IMR-90 (cell line): ENCODE data around the gene LRRC8E. TPM values are rescaled to one million over a fixed set of nuclear protein-coding genes. Genes with fewer than 3 reads are reported as not detected.

Experiments
- ATAC-seq: fragments of 200-7000 bp; cut with Tn5 transposase; 2 replicates; pipeline ENCODE4 v1.9.1; 2020; ENCODE audit warnings: low read depth, mild to moderate bottlenecking, moderate library complexity
- BruUV-seq: library from RNA; stranded (reverse); fragments of 400-500 nt; replicated peaks from 2 replicates; lab custom pipeline; 2021; lab: Mats Ljungman, UMichigan
- CTCF ChIA-PET: fragments of 300-600 bp; formaldehyde crosslinking; extraction: SDS; loops from one replicate; lab custom pipeline; 2021; ENCODE audit warnings: antibody characterized with exemption; lab: Yijun Ruan, JAX
- POLR2A ChIA-PET: fragments of 300-600 bp; sonication (Branson Sonifier 250); formaldehyde crosslinking; loops from one replicate; lab custom pipeline; 2022; ENCODE audit warnings: antibody characterized with exemption; ENCODE audit not compliant: unreplicated experiment; lab: Charles Lee
- DNase-seq: peaks from one replicate; pipeline ENCODE4 v3.0.0; 2013
- H2AFZ ChIP-seq: replicated peaks from 2 replicates; pipeline ENCODE3; 2013; ENCODE audit warnings: low read length, mild to moderate bottlenecking; ENCODE audit not compliant: poor library complexity
- H2AK5ac ChIP-seq: 2 replicates; pipeline ENCODE4 v1.6.1; 2013; ENCODE audit warnings: low read depth, low read length, inconsistent platforms
- H2AK9ac ChIP-seq: replicated peaks from 2 replicates; pipeline ENCODE3; 2013; ENCODE audit warnings: mild to moderate bottlenecking, low read depth, low read length, moderate library complexity; ENCODE audit not compliant: poor library complexity
- H2BK120ac ChIP-seq: 2 replicates; pipeline ENCODE4 v1.6.1; 2013; ENCODE audit warnings: low read depth, low read length, inconsistent platforms
- H2BK15ac ChIP-seq: 3 replicates; pipeline ENCODE4 v1.6.1; 2013; ENCODE audit warnings: low read depth, low read length, inconsistent platforms
- H2BK20ac ChIP-seq: 2 replicates; pipeline ENCODE4 v1.6.1; 2013; ENCODE audit warnings: low read depth, mild to moderate bottlenecking, inconsistent platforms, low read length, moderate library complexity
- H2BK5ac ChIP-seq: 2 replicates; pipeline ENCODE4 v1.6.1; 2013; ENCODE audit warnings: mild to moderate bottlenecking, low read depth, low read length, inconsistent platforms; ENCODE audit not compliant: poor library complexity, severe bottlenecking
- H3K14ac ChIP-seq: replicated peaks from 2 replicates; pipeline ENCODE4 v1.6.1; 2013; ENCODE audit warnings: low read depth, low read length, inconsistent platforms
- H3K18ac ChIP-seq: 2 replicates; pipeline ENCODE4 v1.6.1; 2013; ENCODE audit warnings: low read depth, low read length, control low read depth
- H3K23ac ChIP-seq: 2 replicates; pipeline ENCODE4 v1.6.1; 2013; ENCODE audit warnings: low read depth, low read length, inconsistent platforms
- H3K27ac ChIP-seq: 2 replicates; pipeline ENCODE4 v1.5.1; 2013; ENCODE audit warnings: mild to moderate bottlenecking, control low read depth, low read length; ENCODE audit not compliant: insufficient read depth
- H3K27me3 ChIP-seq: 2 replicates; pipeline ENCODE4 v1.6.1; 2013; ENCODE audit warnings: low read length; ENCODE audit not compliant: control insufficient read depth, insufficient read depth
- H3K36me3 ChIP-seq: 2 replicates; pipeline ENCODE4 v1.6.1; 2013; ENCODE audit warnings: low read length, mixed read lengths; ENCODE audit not compliant: control insufficient read depth, insufficient read depth
- H3K4ac ChIP-seq: 2 replicates; pipeline ENCODE4 v1.6.1; 2013; ENCODE audit warnings: low read depth, low read length, inconsistent platforms
- H3K4me1 ChIP-seq: 2 replicates; pipeline ENCODE4 v1.6.1; 2013; ENCODE audit warnings: low read length, mixed read lengths; ENCODE audit not compliant: control insufficient read depth, insufficient read depth
- H3K4me2 ChIP-seq: 2 replicates; pipeline ENCODE4 v1.6.1; 2013; ENCODE audit warnings: low read depth, mild to moderate bottlenecking, control low read depth, low read length, moderate library complexity
- H3K4me3 ChIP-seq: 2 replicates; pipeline ENCODE4 v1.5.1; 2013; ENCODE audit warnings: low read depth, mild to moderate bottlenecking, control low read depth, low read length, moderate library complexity; ENCODE audit not compliant: insufficient read depth
- H3K56ac ChIP-seq: 2 replicates; pipeline ENCODE4 v1.6.1; 2013; ENCODE audit warnings: low read length, inconsistent platforms; ENCODE audit not compliant: insufficient read depth; ENCODE audit errors: extremely low read depth
- H3K79me1 ChIP-seq, 2 experiments: 2 replicates each; pipeline ENCODE4 v1.6.1; 2013; ENCODE audit warnings: low read length in 2 of 2, inconsistent platforms in 1 of 2, low read depth in 1 of 2
- H3K9ac ChIP-seq: 2 replicates; pipeline ENCODE4 v1.6.1; 2013; ENCODE audit warnings: low read depth, low read length, control low read depth
- H3K9me1 ChIP-seq: 2 replicates; pipeline ENCODE4 v1.6.1; 2013; ENCODE audit warnings: low read length, inconsistent platforms; ENCODE audit not compliant: insufficient read depth
- H3K9me3 ChIP-seq: 2 replicates; pipeline ENCODE4 v1.6.1; 2013; ENCODE audit warnings: low read length; ENCODE audit not compliant: control insufficient read depth, insufficient read depth
- H4K20me1 ChIP-seq: 2 replicates; pipeline ENCODE4 v1.6.1; 2013; ENCODE audit warnings: low read length, inconsistent platforms; ENCODE audit not compliant: insufficient read depth
- H4K5ac ChIP-seq: 2 replicates; pipeline ENCODE4 v1.6.1; 2013; ENCODE audit warnings: mild to moderate bottlenecking, low read depth, low read length, control low read depth
- H4K8ac ChIP-seq, 2 experiments: 2 replicates each; pipeline ENCODE4 v1.6.1; 2013; ENCODE audit warnings: low read depth in 2 of 2, low read length in 2 of 2, control low read depth in 1 of 2, inconsistent platforms in 1 of 2
- H4K91ac ChIP-seq: 2 replicates; pipeline ENCODE4 v1.6.1; 2013; ENCODE audit warnings: low read depth, low read length, inconsistent platforms; ENCODE audit not compliant: insufficient read depth
- BHLHE40 ChIP-seq: fragments of 150-350 bp; IDR thresholded peaks from 2 replicates; pipeline ENCODE4 v1.6.1; 2016; ENCODE audit warnings: mild to moderate bottlenecking, low read depth, low read length
- CEBPB ChIP-seq: IDR thresholded peaks from 2 replicates; pipeline ENCODE4 v1.6.1; 2012; ENCODE audit warnings: low read depth, low read length, improper control_type of control experiment
- CHD1 ChIP-seq: IDR thresholded peaks from 2 replicates; pipeline ENCODE4 v1.6.1; 2012; ENCODE audit warnings: low read depth, low read length, improper control_type of control experiment
- CTCF ChIP-seq: conservative IDR thresholded peaks from 2 replicates; pipeline ENCODE4 v1.5.1; 2012; ENCODE audit warnings: mild to moderate bottlenecking, low read depth, low read length, improper control_type of control experiment
- ELK1 ChIP-seq: fragments of 150-350 bp; IDR thresholded peaks from 2 replicates; pipeline ENCODE4 v1.6.1; 2016; ENCODE audit warnings: low read depth, mild to moderate bottlenecking, low read length, moderate library complexity, borderline replicate concordance
- FOS ChIP-seq: fragments of 150-350 bp; IDR thresholded peaks from 2 replicates; pipeline ENCODE4 v1.6.1; 2016; ENCODE audit warnings: low read depth, low read length
- MAZ ChIP-seq: IDR thresholded peaks from 2 replicates; pipeline ENCODE4 v1.6.1; 2012; ENCODE audit warnings: low read depth, mild to moderate bottlenecking, low read length, improper control_type of control experiment, moderate library complexity, borderline replicate concordance
- NFE2L2 ChIP-seq: fragments of 150-350 bp; IDR thresholded peaks from 2 replicates; pipeline ENCODE4 v1.6.1; 2016; ENCODE audit warnings: low read depth, mild to moderate bottlenecking, low read length
- POLR2A ChIP-seq: IDR thresholded peaks from 2 replicates; pipeline ENCODE4 v1.6.1; 2012; ENCODE audit warnings: mild to moderate bottlenecking, low read depth, low read length
- RCOR1 ChIP-seq: IDR thresholded peaks from 2 replicates; pipeline ENCODE4 v1.6.1; 2012; ENCODE audit warnings: mild to moderate bottlenecking, low read length, improper control_type of control experiment; ENCODE audit not compliant: insufficient replicate concordance
- RFX5 ChIP-seq: IDR thresholded peaks from 2 replicates; pipeline ENCODE4 v1.8.0; 2012; ENCODE audit warnings: low read depth, mild to moderate bottlenecking, low read length, moderate library complexity
- SMC3 ChIP-seq: fragments of 150-350 bp; IDR thresholded peaks from 2 replicates; pipeline ENCODE4 v1.6.1; 2016; ENCODE audit warnings: low read depth, mild to moderate bottlenecking, antibody characterized with exemption, low read length, moderate library complexity
- USF2 ChIP-seq: fragments of 150-350 bp; IDR thresholded peaks from 2 replicates; pipeline ENCODE4 v1.6.1; 2017; ENCODE audit warnings: mild to moderate bottlenecking, antibody characterized with exemption, low read length, low read depth
- WGBS, 2 experiments: methylation state at CpG; one replicate each; pipeline versions ENCODE4 v1.1.5 to v1.1.7; 2013; ENCODE audit warnings: missing lambda C conversion rate in 2 of 2; ENCODE audit not compliant: insufficient read length in 1 of 2; ENCODE audit errors: extremely low coverage in 2 of 2; 5-methylcytosine and 5-hydroxymethylcytosine counted together
- dilution Hi-C: fragments of 300-500 bp; cut with HindIII; formaldehyde crosslinking; loops from one replicate; pipeline ENCODE4 v1.14.3; 2018; ENCODE audit warnings: low sequenced_read_pairs; ENCODE audit not compliant: unreplicated experiment
- in situ Hi-C: fragments of 300-500 bp; cut with MboI; formaldehyde crosslinking; loops from 3 replicates; pipeline ENCODE4 v1.14.3; 2019; ENCODE audit warnings: low sequenced_read_pairs, inconsistent platforms, mixed read lengths
- intact Hi-C: fragments of 100-400 bp; cut with micrococcal nuclease; formaldehyde crosslinking; loops from 2 replicates; pipeline ENCODE4 v1.10.0; 2022
- polyA plus RNA-seq, 3 experiments: library from polyadenylated mRNA; depleted of rRNA; stranded (reverse); fragments of >200 nt; gene quantifications; 2 replicates each; pipeline ENCODE4 v1.2.3, GENCODE V29; 2012; ENCODE audit warnings: low replicate concordance in 1 of 3
- total RNA-seq: library from RNA; depleted of rRNA; stranded (reverse); fragments of >200 nt; gene quantifications from 2 replicates; pipeline ENCODE4 v1.2.3, GENCODE V29; 2012

The LRRC8E gene
- total and polyA plus RNA-seq, 2 of the 4 experiments (the other 2 are of a cell fraction): 6.4 to 7.2 TPM

GRCh38 chr19:7905268-7905667 lies 17.0 kb downstream of the LRRC8E start:
- Histone ChIP-seq H2BK15ac (no peak overlapping the region), H3K9me1 (peaks cover 11% of the 10 kb centered on the region), H2BK5ac (no peak overlapping the region), H3K14ac (no peak overlapping the region), H2BK20ac (no peak overlapping the region), H4K20me1 (peaks cover 50% of the 10 kb centered on the region), H3K23ac (peak overlapping the region; percentile 8), H2AFZ (no peak overlapping the region), H2AK5ac (peak overlapping the region; percentile 33; the same call in 1 of the 2 replicates), H3K18ac (no peak overlapping the region), H3K27me3 (no peaks in the 10 kb centered on the region), H3K79me1 (peaks cover 14 to 50% of the 10 kb centered on the region in 2 experiments; a peak in 3 of 4 replicates), H3K4me3 (no peak overlapping the region), H4K5ac (no peak overlapping the region), H4K8ac (no peak overlapping the region), H3K4ac (no peak overlapping the region), H3K27ac (no peak overlapping the region), H4K91ac (no peak overlapping the region), H3K56ac (no peak overlapping the region; the same call in 1 of the 2 replicates), H3K4me2 (peak overlapping the region; percentile 38; the same call in 1 of the 2 replicates), H2BK120ac (no peak overlapping the region), H3K9me3 (no peaks in the 10 kb centered on the region), H3K9ac (no peak overlapping the region; the same call in 1 of the 2 replicates), H3K4me1 (peaks cover 10% of the 10 kb centered on the region), H3K36me3 (peaks cover 15% of the 10 kb centered on the region), H2AK9ac (peak overlapping the region; percentile 70)
- ChIA-PET CTCF (no interaction called here), POLR2A (no interaction called here)
- in situ Hi-C loops (no loop called here), dilution Hi-C loops (no loop called here), intact Hi-C loops (no loop called here)
- DNase-seq (no peak), ATAC-seq (no peak)
- BruUV-seq: no TSS peak
- WGBS, 2 experiments: 63% methylated on average over 3 of the region's 10 CpGs; no CpG with 5 or more reads in 1 of the 2 experiments
- TF ChIP-seq USF2 (no peak), RFX5 (no peak), SMC3 (no peak), CHD1 (no peak), CEBPB (no peak), FOS (no peak), RCOR1 (no peak), POLR2A (no peak), BHLHE40 (no peak), CTCF (no peak), MAZ (no peak), ELK1 (no peak), NFE2L2 (no peak)
